Activated T-cell treated with anti-CD3 and anti-CD28 coated beads, Interleukin-2, amount 50 U/mL, for 4 hours (primary cell): ENCODE results near the gene ENTHD1. TPM values are rescaled to one million over a fixed set of nuclear protein-coding genes. Genes with fewer than 3 reads are reported as not detected.

Experiments used
- total RNA-seq, 3 donors: library from RNA; stranded (reverse); gene quantifications; one replicate each; pipeline ENCODE4 v1.2.1, GENCODE V29; 2021

Gene ENTHD1
- total RNA-seq, 3 donors from 2014 or later = 0.38 to 0.53 (median 0.41) TPM

Other genes with a start within 250 kb of the ENTHD1 start
- 10 to 100 TPM; 19.5 to 40.4 (median 26.4) TPM for gene GRAP2, start 7.3 kb upstream of the ENTHD1 start, total RNA-seq
- gene TMA7B, start 66.6 kb upstream of the ENTHD1 start, total RNA-seq = under 1 TPM; 0.61 to 0.92 (median 0.76) TPM
- gene FAM83F, start 101.2 kb upstream of the ENTHD1 start, total RNA-seq = 1 to 10 TPM; 1.4 to 2.1 (median 2.0) TPM